ENCODE results near the gene TRPM3. TPM values are rescaled to one million over a fixed set of nuclear protein-coding genes. Genes with fewer than 3 reads are reported as not detected.

TRPM3 gene
- total RNA-seq, 1 donor from 2014 or later = not detected

DNA sequence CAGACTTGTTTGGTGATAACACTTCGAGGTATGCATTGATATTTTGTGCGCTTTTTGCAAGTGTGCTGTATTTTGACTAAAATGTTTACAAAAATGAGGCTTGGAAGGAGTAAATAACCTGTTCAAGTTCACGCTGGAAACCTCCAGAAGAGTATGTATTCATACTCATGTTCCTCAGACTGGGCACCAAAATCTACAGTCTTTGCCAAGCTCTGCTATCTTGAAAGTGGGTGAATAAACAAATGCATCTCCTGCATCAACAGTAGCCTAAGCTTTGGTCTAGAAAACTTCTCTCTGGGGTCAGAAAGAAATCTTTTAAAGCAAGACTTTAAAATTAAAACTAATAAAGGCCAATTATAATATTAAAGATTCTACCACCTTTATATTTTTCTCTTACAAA lies 157.9 kb downstream of the TRPM3 start:
- ChIA-PET POLR2A (no interaction called here), CTCF (no interaction called here)
- Mint-ChIP-seq H3K4me1 (no peaks in the 10 kb centered on the region), H3K4me3 (no peak overlapping the region), H3K27ac (no peak overlapping the region), H3K27me3 (no peaks in the 10 kb centered on the region), H3K36me3 (ENCODE audit: low read depth) (no peaks in the 10 kb centered on the region), H3K9me3 (no peaks in the 10 kb centered on the region)
- intact Hi-C loops (cut with micrococcal nuclease) = no loop called here
- ATAC-seq (ENCODE audit: low read depth) = no peak
- TF ChIP-seq, protein P1, sequence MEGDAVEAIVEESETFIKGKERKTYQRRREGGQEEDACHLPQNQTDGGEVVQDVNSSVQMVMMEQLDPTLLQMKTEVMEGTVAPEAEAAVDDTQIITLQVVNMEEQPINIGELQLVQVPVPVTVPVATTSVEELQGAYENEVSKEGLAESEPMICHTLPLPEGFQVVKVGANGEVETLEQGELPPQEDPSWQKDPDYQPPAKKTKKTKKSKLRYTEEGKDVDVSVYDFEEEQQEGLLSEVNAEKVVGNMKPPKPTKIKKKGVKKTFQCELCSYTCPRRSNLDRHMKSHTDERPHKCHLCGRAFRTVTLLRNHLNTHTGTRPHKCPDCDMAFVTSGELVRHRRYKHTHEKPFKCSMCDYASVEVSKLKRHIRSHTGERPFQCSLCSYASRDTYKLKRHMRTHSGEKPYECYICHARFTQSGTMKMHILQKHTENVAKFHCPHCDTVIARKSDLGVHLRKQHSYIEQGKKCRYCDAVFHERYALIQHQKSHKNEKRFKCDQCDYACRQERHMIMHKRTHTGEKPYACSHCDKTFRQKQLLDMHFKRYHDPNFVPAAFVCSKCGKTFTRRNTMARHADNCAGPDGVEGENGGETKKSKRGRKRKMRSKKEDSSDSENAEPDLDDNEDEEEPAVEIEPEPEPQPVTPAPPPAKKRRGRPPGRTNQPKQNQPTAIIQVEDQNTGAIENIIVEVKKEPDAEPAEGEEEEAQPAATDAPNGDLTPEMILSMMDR (IDR thresholded peaks at IDR 0.05) = no peak
- no peak for DNase-seq

GRCh38 chr9:70962761-70963440 lies 158.5 kb downstream of the TRPM3 start:
- H3K27ac Mint-ChIP-seq = no peak overlapping the region
- H3K27me3 Mint-ChIP-seq = no peaks in the 10 kb centered on the region
- no peaks in the 10 kb centered on the region for H3K9me3 Mint-ChIP-seq
- H3K4me3 Mint-ChIP-seq = no peak overlapping the region
- intact Hi-C loops (cut with micrococcal nuclease) = no loop called here
- no peaks in the 10 kb centered on the region for H3K4me1 Mint-ChIP-seq
- no peaks in the 10 kb centered on the region for H3K36me3 Mint-ChIP-seq (ENCODE audit: low read depth)
- ChIA-PET POLR2A (no interaction called here), CTCF (no interaction called here)
- DNase-seq (no peak), ATAC-seq (ENCODE audit: low read depth) (no peak)
- TF ChIP-seq, protein P1 (IDR thresholded peaks at IDR 0.05) = no peak

DNA sequence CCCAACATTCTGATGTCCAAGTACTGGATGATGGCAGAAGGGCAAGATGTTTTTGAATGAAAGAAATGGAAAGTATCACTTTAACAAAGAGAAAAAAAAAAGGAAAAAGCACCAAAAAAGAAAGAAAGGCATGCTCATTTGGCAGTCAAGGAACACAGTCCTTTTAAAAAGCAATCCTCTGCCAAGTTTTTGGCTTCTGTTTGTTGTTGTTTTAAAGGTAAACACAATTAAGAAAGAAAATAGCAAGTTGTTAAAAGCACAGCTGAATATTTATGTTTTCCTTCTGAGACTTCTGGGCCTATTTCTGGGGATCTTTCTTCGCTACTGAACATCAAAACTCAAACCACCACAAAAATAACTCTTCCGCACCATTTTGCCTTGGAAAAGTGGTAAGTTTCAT lies 162.1 kb downstream of the TRPM3 start:
- H3K27ac Mint-ChIP-seq = no peak overlapping the region
- ATAC-seq (ENCODE audit: low read depth) (no peak), DNase-seq (no peak)
- no peaks in the 10 kb centered on the region for H3K9me3 Mint-ChIP-seq
- H3K36me3 Mint-ChIP-seq (ENCODE audit: low read depth) = no peaks in the 10 kb centered on the region
- TF ChIP-seq, protein P1 (IDR thresholded peaks at IDR 0.05) = no peak
- no peaks in the 10 kb centered on the region for H3K4me1 Mint-ChIP-seq
- H3K4me3 Mint-ChIP-seq = no peak overlapping the region
- ChIA-PET POLR2A (no interaction called here), CTCF (no interaction called here)
- no peaks in the 10 kb centered on the region for H3K27me3 Mint-ChIP-seq
- intact Hi-C loops (cut with micrococcal nuclease) = no loop called here

- no peaks in the 10 kb centered on the region for H3K9me3 Mint-ChIP-seq
- ATAC-seq (ENCODE audit: low read depth) (no peak), DNase-seq (no peak)
- no peak overlapping the region for H3K27ac Mint-ChIP-seq
- H3K27me3 Mint-ChIP-seq = no peaks in the 10 kb centered on the region
- POLR2A ChIA-PET = no interaction called here
- CTCF ChIA-PET = no interaction called here
- H3K4me1 Mint-ChIP-seq = no peaks in the 10 kb centered on the region
- H3K36me3 Mint-ChIP-seq (ENCODE audit: low read depth) = no peaks in the 10 kb centered on the region
- TF ChIP-seq, protein P1 (IDR thresholded peaks at IDR 0.05) = no peak
- H3K4me3 Mint-ChIP-seq = no peak overlapping the region
- intact Hi-C loops (cut with micrococcal nuclease) = no loop called here
These were observed 166.8 kb downstream of the TRPM3 start for GRCh38 chr9:70954596-70955143.

- TF ChIP-seq, protein P1 (IDR thresholded peaks at IDR 0.05) = no peak
- Mint-ChIP-seq H3K27me3 (no peaks in the 10 kb centered on the region), H3K4me1 (no peaks in the 10 kb centered on the region), H3K36me3 (ENCODE audit: low read depth) (no peaks in the 10 kb centered on the region), H3K4me3 (no peak overlapping the region), H3K27ac (no peak overlapping the region), H3K9me3 (peaks cover 2% of the 10 kb centered on the region)
- intact Hi-C loops (cut with micrococcal nuclease) = no loop called here
- DNase-seq (no peak), ATAC-seq (ENCODE audit: low read depth) (no peak)
- ChIA-PET CTCF (no interaction called here), POLR2A (no interaction called here)
These were observed 167.3 kb downstream of the TRPM3 start for GRCh38 chr9:70954126-70954525.

Data from activated B cell treated with CpG ODN at 0.5 μM for 24 hours (primary cell).